Hepatocyte (in vitro differentiated cells): ENCODE results near the gene ZNF593.

ENCODE experiments used
- EZH2phosphoT487 ChIP-seq: fragments of 200-600 bp; sonication (generic); IDR thresholded peaks from one replicate; pipeline ENCODE4 v1.6.1; 2018; ENCODE audit warnings: antibody characterized with exemption, mild to moderate bottlenecking, low read depth, moderate library complexity; ENCODE audit not compliant: unreplicated experiment, severe bottlenecking
- TF ChIP-seq, protein P1 (sequence below): fragments of 200-600 bp; sonication (generic); IDR thresholded peaks from 2 replicates; pipeline ENCODE4 v1.5.1; 2016; ENCODE audit warnings: antibody characterized with exemption, mild to moderate bottlenecking; ENCODE audit not compliant: poor library complexity

DNA sequence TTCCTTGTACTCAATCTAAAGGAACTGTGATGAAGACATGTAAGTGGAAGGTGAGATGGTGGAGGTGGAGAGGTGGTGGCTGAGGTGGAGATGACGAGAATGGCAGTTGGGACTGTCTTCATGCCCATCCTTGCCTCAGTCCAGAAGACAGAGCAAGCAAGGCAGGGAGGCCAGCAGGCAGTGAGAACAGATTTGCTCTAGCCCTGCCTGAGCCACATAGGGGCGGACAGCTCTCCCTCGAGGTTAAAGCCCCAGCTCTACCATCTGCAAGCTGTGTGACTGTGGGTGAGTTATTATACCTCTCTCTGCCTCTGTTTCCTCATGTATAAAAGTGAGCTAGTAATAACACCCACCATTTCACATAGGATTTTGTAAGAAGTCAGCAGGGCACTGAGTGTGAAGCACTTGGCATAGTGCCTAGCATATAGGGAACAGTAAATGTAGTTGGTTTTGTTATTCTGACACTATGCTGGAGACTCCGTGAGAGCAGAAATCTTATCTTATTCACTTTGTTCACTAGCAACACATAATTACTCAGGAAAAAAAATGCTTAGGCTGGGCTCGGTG is 15.7 kb upstream of the ZNF593 start:
- TF ChIP-seq, protein P1, sequence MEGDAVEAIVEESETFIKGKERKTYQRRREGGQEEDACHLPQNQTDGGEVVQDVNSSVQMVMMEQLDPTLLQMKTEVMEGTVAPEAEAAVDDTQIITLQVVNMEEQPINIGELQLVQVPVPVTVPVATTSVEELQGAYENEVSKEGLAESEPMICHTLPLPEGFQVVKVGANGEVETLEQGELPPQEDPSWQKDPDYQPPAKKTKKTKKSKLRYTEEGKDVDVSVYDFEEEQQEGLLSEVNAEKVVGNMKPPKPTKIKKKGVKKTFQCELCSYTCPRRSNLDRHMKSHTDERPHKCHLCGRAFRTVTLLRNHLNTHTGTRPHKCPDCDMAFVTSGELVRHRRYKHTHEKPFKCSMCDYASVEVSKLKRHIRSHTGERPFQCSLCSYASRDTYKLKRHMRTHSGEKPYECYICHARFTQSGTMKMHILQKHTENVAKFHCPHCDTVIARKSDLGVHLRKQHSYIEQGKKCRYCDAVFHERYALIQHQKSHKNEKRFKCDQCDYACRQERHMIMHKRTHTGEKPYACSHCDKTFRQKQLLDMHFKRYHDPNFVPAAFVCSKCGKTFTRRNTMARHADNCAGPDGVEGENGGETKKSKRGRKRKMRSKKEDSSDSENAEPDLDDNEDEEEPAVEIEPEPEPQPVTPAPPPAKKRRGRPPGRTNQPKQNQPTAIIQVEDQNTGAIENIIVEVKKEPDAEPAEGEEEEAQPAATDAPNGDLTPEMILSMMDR = no peak
- TF ChIP-seq EZH2phosphoT487 = no peak
